Naive thymus-derived CD4-positive, alpha-beta T cell (primary cell): ENCODE measurements around the gene NFKB2. TPM values are rescaled to one million over a fixed set of nuclear protein-coding genes. Genes with fewer than 3 reads are reported as not detected.

Experiments used
- ATAC-seq: fragments of 150-1000 bp; cut with Tn5 transposase; 2 replicates; pipeline ENCODE4 v1.10.0; 2021; ENCODE audit warnings: mild to moderate bottlenecking, moderate library complexity
- CTCF ChIA-PET: fragments of 350-600 bp; sonication (Branson Sonifier 250); formaldehyde crosslinking; loops from one replicate; lab custom pipeline; 2021; ENCODE audit warnings: antibody characterized with exemption; lab: Charles Lee
- POLR2A ChIA-PET: fragments of 350-600 bp; sonication (Branson Sonifier 250); formaldehyde crosslinking; loops from one replicate; lab custom pipeline; 2021; ENCODE audit warnings: antibody characterized with exemption, inconsistent platforms; lab: Charles Lee
- DNase-seq, 9 donors: peaks; one replicate each; pipeline versions ENCODE4 v3.0.0 to v3.0.0-alpha.2; 2020 to 2022; ENCODE audit warnings: mixed read lengths in 1 of 9
- H3K27ac ChIP-seq: one replicate; pipeline ENCODE4 v1.7.0; 2013; ENCODE audit warnings: mild to moderate bottlenecking, low read depth, low read length, moderate library complexity
- H3K27me3 ChIP-seq, 2 donors: one replicate each; pipeline ENCODE4 v1.7.0; 2013; ENCODE audit warnings: low read length in 2 of 2, mild to moderate bottlenecking in 2 of 2, moderate library complexity in 2 of 2; ENCODE audit not compliant: control insufficient read depth in 2 of 2, insufficient read depth in 2 of 2
- H3K36me3 ChIP-seq, 3 experiments: 1 replicate in 2 of 3; 2 replicates in 1 of 3; pipeline ENCODE4 v1.7.0; 2013; ENCODE audit warnings: low read length in 3 of 3, mild to moderate bottlenecking in 3 of 3, moderate library complexity in 1 of 3; ENCODE audit not compliant: insufficient read depth in 3 of 3, control insufficient read depth in 2 of 3
- H3K4me1 ChIP-seq, 2 donors: one replicate each; pipeline ENCODE4 v1.7.0; 2013; ENCODE audit warnings: low read length in 2 of 2, mild to moderate bottlenecking in 2 of 2, moderate library complexity in 1 of 2; ENCODE audit not compliant: control insufficient read depth in 2 of 2, insufficient read depth in 2 of 2
- H3K4me3 ChIP-seq: 2 replicates; pipeline ENCODE4 v1.7.0; 2013; ENCODE audit warnings: mild to moderate bottlenecking, low read length
- H3K9me3 ChIP-seq, 3 experiments: 1 replicate in 2 of 3; 2 replicates in 1 of 3; pipeline ENCODE4 v1.7.0; 2013; ENCODE audit warnings: low read length in 3 of 3; ENCODE audit not compliant: control insufficient read depth in 2 of 3
- H3K27ac Mint-ChIP-seq, 9 donors: one replicate each; pipeline ENCODE4 v1.8.0; 2020 to 2022; ENCODE audit warnings: mixed read lengths in 9 of 9, mild to moderate bottlenecking in 8 of 9, moderate library complexity in 5 of 9, inconsistent platforms in 2 of 9
- H3K27me3 Mint-ChIP-seq, 5 donors: one replicate each; pipeline ENCODE4 v1.8.0; 2021 to 2022; ENCODE audit warnings: mixed read lengths in 5 of 5, mild to moderate bottlenecking in 1 of 5
- H3K36me3 Mint-ChIP-seq, 5 donors: one replicate each; pipeline ENCODE4 v1.8.0; 2020 to 2022; ENCODE audit warnings: mixed read lengths in 5 of 5, mild to moderate bottlenecking in 3 of 5, inconsistent platforms in 1 of 5
- H3K4me1 Mint-ChIP-seq, 7 donors: one replicate each; pipeline ENCODE4 v1.8.0; 2020 to 2022; ENCODE audit warnings: mixed read lengths in 7 of 7, mild to moderate bottlenecking in 3 of 7, inconsistent platforms in 1 of 7
- H3K4me3 Mint-ChIP-seq, 10 donors: one replicate each; pipeline ENCODE4 v1.8.0; 2020 to 2022; ENCODE audit warnings: mild to moderate bottlenecking in 10 of 10, mixed read lengths in 10 of 10, moderate library complexity in 6 of 10, inconsistent platforms in 2 of 10
- H3K9me3 Mint-ChIP-seq, 11 donors: one replicate each; pipeline ENCODE4 v1.8.0; 2020 to 2022; ENCODE audit warnings: mixed read lengths in 11 of 11, mild to moderate bottlenecking in 4 of 11, inconsistent platforms in 1 of 11, moderate library complexity in 1 of 11
- intact Hi-C, 2 donors: fragments of 100-400 bp; cut with micrococcal nuclease; formaldehyde crosslinking; loops; one replicate each; pipeline ENCODE4 v1.15.1; 2023
- polyA plus RNA-seq, 2 donors: library from polyadenylated mRNA; unstranded; fragments of 300-500 nt; fragmentation: Illumina TruSeq; gene quantifications; one replicate each; pipeline ENCODE4 v1.2.3, GENCODE V29; 2021
- total RNA-seq, 6 experiments: library from RNA in 5 of 6; stranded (reverse) in 5 of 6; gene quantifications; 1 replicate in 5 of 6; 2 replicates in 1 of 6; pipeline ENCODE4 v1.2.3 and lab custom pipeline; 2021 to 2026

The NFKB2 gene
- total and polyA plus RNA-seq, 7 experiments from 2014 or later: 8.7 to 271 (median 147) TPM

GRCh38 chr10:102420714-102421506 is 25.4 kb downstream of the NFKB2 start, which contains the start of gene FBXL15:
TSS of gene FBXL15 (plus strand) at chr10:102420836. CDS start at chr10:102421130, 294 bp downstream.
- no peaks in the 10 kb centered on the region for H3K9me3 ChIP-seq
- H3K36me3 ChIP-seq: peaks cover 0 to 21% (median 0%) of the 10 kb centered on the region in 3 experiments
- no peaks in the 10 kb centered on the region for H3K27me3 ChIP-seq
- peaks cover 0 to under 1% (median 0%) of the 10 kb centered on the region in 5 donors for H3K36me3 Mint-ChIP-seq
- peak; percentile 82 to 96 (median 90) for DNase-seq
- CTCF ChIA-PET: interaction anchor here (0.6 to 5.3 kb wide), 10 partner anchors 10 to 57 kb away, joined by 3 to 40 read pairs (median 6); partner anchors contain the start of genes CUEDC2 and NFKB2
- POLR2A ChIA-PET: interaction anchor here (0.6 to 6.3 kb wide), 12 partner anchors 10 to 312 kb away, joined by 3 to 133 read pairs (median 10); partner anchors contain the start of genes C10orf95, CUEDC2, GBF1 and NFKB2
- H3K27ac ChIP-seq: peak within 1 kb of the TSS; percentile 75
- H3K27me3 Mint-ChIP-seq: peaks cover 18 to 27% (median 20%) of the 10 kb centered on the region in 5 donors
- ATAC-seq: peak; percentile 86
- peak within 1 kb of the TSS; percentile 93 for H3K4me3 ChIP-seq
- H3K4me3 Mint-ChIP-seq: peak within 1 kb of the TSS; percentile 94 to 99 (median 98)
- peaks cover 26 to 33% of the 10 kb centered on the region in 2 donors for H3K4me1 ChIP-seq
- H3K9me3 Mint-ChIP-seq: peaks cover 0 to 9% (median 0%) of the 10 kb centered on the region in 11 donors
- H3K4me1 Mint-ChIP-seq: peaks cover 17 to 46% (median 37%) of the 10 kb centered on the region in 7 donors
- H3K27ac Mint-ChIP-seq: peak within 1 kb of the TSS; percentile 91 to 97 (median 95)
- intact Hi-C loops: loop anchor here (1.0 to 2.0 kb wide), 17 partner anchors 11 to 289 kb away; partner anchors contain the start of genes ACTR1A (in 2 of the 2), CUEDC2 (in 2 of the 2), NOLC1 (in 2 of the 2) and GBF1 (in 1 of the 2)

DNA sequence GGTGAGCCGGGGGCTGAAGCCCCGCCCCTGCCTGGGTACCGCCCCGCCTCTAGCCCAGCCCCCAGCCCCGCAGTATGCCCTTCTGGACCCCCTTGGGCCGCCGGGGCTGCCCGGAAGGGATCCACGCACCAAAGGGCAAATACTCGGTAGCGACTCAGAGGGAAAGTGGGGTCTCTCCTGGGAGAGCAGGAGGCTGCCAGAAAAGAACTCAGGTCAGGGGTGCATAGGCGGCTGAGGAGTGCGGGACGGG is 25.9 kb downstream of the NFKB2 start:
- H3K9me3 Mint-ChIP-seq: peaks cover 0 to 9% (median 0%) of the 10 kb centered on the region in 11 donors
- Histone ChIP-seq H3K4me1 (peaks cover 26 to 33% of the 10 kb centered on the region in 2 donors), H3K36me3 (peaks cover 0 to 22% (median 0%) of the 10 kb centered on the region in 3 experiments), H3K27ac (peak overlapping the region; percentile 75), H3K27me3 (no peaks in the 10 kb centered on the region), H3K4me3 (peak overlapping the region; percentile 93), H3K9me3 (no peaks in the 10 kb centered on the region)
- DNase-seq (peak in 1 of 9 donors; percentile 41), ATAC-seq (no peak)
- peaks cover 14 to 23% (median 16%) of the 10 kb centered on the region in 5 donors for H3K27me3 Mint-ChIP-seq
- peaks cover 0 to 5% (median 0%) of the 10 kb centered on the region in 5 donors for H3K36me3 Mint-ChIP-seq
- peak overlapping the region; percentile 94 to 99 (median 98) for H3K4me3 Mint-ChIP-seq
- intact Hi-C loops: loop anchor here (1.0 to 2.0 kb wide), 16 partner anchors 11 to 289 kb away; partner anchors contain the start of genes ACTR1A (in 2 of the 2), CUEDC2 (in 2 of the 2), NOLC1 (in 2 of the 2) and GBF1 (in 1 of the 2)
- H3K27ac Mint-ChIP-seq: peak overlapping the region in 8 of 9 donors; percentile 77 to 97 (median 94)
- POLR2A ChIA-PET: interaction anchor here (0.8 to 6.3 kb wide), 11 partner anchors 11 to 177 kb away, joined by 3 to 133 read pairs (median 10); partner anchors contain the start of genes C10orf95, CUEDC2, GBF1 and NFKB2
- CTCF ChIA-PET: interaction anchor here (1.3 to 5.3 kb wide), 7 partner anchors 10 to 40 kb away, joined by 4 to 40 read pairs (median 11); partner anchors contain the start of genes CUEDC2 and NFKB2
- peaks cover 17 to 46% (median 38%) of the 10 kb centered on the region in 7 donors for H3K4me1 Mint-ChIP-seq

DNA sequence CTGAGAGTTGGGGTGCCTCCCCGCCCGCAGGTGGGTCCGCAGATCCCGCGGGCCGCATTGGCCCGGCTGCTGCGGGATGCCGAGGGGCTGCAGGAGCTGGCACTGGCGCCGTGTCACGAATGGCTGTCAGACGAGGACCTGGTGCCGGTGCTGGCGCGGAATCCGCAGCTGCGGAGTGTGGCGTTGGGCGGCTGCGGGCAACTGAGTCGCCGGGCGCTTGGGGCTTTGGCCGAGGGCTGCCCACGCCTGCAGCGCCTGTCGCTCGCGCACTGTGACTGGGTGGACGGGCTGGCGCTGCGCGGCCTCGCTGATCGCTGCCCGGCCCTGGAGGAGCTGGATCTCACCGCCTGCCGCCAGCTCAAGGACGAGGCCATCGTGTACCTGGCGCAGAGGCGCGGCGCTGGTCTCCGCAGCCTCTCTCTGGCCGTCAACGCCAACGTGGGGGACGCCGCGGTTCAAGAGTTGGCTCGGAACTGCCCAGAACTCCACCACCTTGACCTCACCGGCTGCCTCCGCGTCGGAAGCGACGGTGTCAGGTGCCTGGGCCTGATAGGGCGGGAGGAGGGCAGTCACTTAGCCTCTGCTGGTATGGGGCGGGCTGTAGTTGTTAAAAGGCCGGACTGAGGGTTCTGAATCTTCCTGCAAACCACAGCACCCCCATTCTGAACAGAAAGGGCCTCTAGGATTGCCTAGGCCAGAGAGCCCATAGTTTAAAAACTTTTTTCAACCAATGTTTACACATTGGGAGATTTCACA is 26.4 kb downstream of the NFKB2 start:
- peaks cover 0 to 9% (median 0%) of the 10 kb centered on the region in 11 donors for H3K9me3 Mint-ChIP-seq
- H3K36me3 ChIP-seq: peaks cover 0 to 24% (median 0%) of the 10 kb centered on the region in 3 experiments
- ATAC-seq (no peak), DNase-seq (no peak)
- H3K36me3 Mint-ChIP-seq: peaks cover 0 to 7% (median 0%) of the 10 kb centered on the region in 5 donors
- H3K4me1 Mint-ChIP-seq: peaks cover 17 to 46% (median 38%) of the 10 kb centered on the region in 7 donors
- H3K27ac ChIP-seq: peak overlapping the region; percentile 75
- peaks cover 26 to 33% of the 10 kb centered on the region in 2 donors for H3K4me1 ChIP-seq
- ChIA-PET CTCF (interaction anchor here (1.0 to 5.3 kb wide), 12 partner anchors 10 to 83 kb away, joined by 3 to 40 read pairs (median 4); partner anchors contain the start of genes CUEDC2 and NFKB2), POLR2A (interaction anchor here (0.6 to 6.3 kb wide), 12 partner anchors 11 to 581 kb away, joined by 3 to 133 read pairs (median 10); partner anchors contain the start of genes C10orf95, CUEDC2, GBF1 and NFKB2)
- peak overlapping the region; percentile 94 to 99 (median 98) for H3K4me3 Mint-ChIP-seq
- intact Hi-C loops: loop anchor here (1.0 to 2.0 kb wide), 16 partner anchors 10 to 290 kb away; partner anchors contain the start of genes ACTR1A (in 2 of the 2), CUEDC2 (in 2 of the 2), NOLC1 (in 2 of the 2) and GBF1 (in 1 of the 2)
- H3K27me3 ChIP-seq: no peaks in the 10 kb centered on the region
- H3K4me3 ChIP-seq: peak overlapping the region; percentile 93
- peak overlapping the region; percentile 32 to 97 (median 77) for H3K27ac Mint-ChIP-seq
- peaks cover 12 to 23% (median 15%) of the 10 kb centered on the region in 5 donors for H3K27me3 Mint-ChIP-seq
- H3K9me3 ChIP-seq: no peaks in the 10 kb centered on the region

- Mint-ChIP-seq H3K36me3 (peaks cover 0 to 7% (median 0%) of the 10 kb centered on the region in 5 donors), H3K4me3 (peak overlapping the region; percentile 94 to 99 (median 98)), H3K9me3 (peaks cover 0 to 6% (median 0%) of the 10 kb centered on the region in 11 donors), H3K27ac (peak overlapping the region; percentile 15 to 94 (median 69)), H3K27me3 (peaks cover 7 to 17% (median 8%) of the 10 kb centered on the region in 5 donors), H3K4me1 (peaks cover 23 to 44% (median 40%) of the 10 kb centered on the region in 7 donors)
- ATAC-seq (peak; percentile 42), DNase-seq (peak in 2 of 9 donors; percentile 16 to 75)
- ChIA-PET CTCF (interaction anchor here (0.6 to 5.3 kb wide), 11 partner anchors 9 to 82 kb away, joined by 3 to 40 read pairs (median 4); partner anchors contain the start of genes CUEDC2 and NFKB2), POLR2A (interaction anchor here (0.6 to 6.3 kb wide), 9 partner anchors 11 to 582 kb away, joined by 3 to 133 read pairs (median 10); partner anchors contain the start of genes C10orf95, CUEDC2, GBF1 and NFKB2)
- H3K4me1 ChIP-seq: peaks cover 26 to 33% of the 10 kb centered on the region in 2 donors
- intact Hi-C loops: no loop called here
- H3K36me3 ChIP-seq: peaks cover 0 to 24% (median 0%) of the 10 kb centered on the region in 3 experiments
- H3K27ac ChIP-seq: peak overlapping the region; percentile 75
- no peaks in the 10 kb centered on the region for H3K27me3 ChIP-seq
- peak overlapping the region; percentile 93 for H3K4me3 ChIP-seq
- H3K9me3 ChIP-seq: no peaks in the 10 kb centered on the region
Measured at GRCh38 chr10:102422545-102423129, 27.1 kb downstream of the NFKB2 start.

DNA sequence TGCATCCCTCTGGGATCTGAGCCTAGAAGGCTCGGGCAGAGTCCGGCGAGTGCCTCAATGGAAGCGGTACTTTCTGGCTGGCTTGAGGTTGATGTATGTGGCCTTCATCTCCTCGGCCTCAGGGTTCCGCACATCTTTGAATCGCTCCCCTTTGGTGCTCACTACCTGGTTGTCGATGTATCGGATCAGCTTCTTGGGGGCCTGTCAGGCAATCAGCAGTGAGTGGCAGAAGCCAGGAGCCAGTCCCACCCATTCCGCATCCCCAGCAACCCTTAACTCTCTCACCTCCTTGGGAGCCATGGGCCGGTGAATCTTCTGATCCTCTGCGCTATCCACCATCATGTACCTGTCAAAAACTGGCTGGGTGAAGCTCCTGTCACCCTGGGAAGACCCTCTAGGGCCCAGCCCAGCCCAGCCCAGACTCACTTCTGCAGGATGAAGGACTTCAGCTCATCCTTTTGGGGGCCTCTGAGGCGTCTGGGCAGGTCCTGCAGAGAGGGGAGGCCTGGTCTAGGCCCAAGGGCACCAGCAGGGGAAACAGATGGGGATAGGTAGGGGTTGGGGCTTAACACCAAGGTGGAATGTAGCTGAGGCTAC is 28.0 kb downstream of the NFKB2 start:
- peaks cover 0 to 4% (median 0%) of the 10 kb centered on the region in 11 donors for H3K9me3 Mint-ChIP-seq
- Histone ChIP-seq H3K27me3 (no peaks in the 10 kb centered on the region), H3K36me3 (peaks cover 0 to 24% (median 0%) of the 10 kb centered on the region in 3 experiments), H3K27ac (no peak overlapping the region), H3K4me1 (peaks cover 26 to 33% of the 10 kb centered on the region in 2 donors), H3K9me3 (no peaks in the 10 kb centered on the region), H3K4me3 (no peak overlapping the region)
- peak overlapping the region in 2 of 9 donors; percentile 16 to 33 for H3K27ac Mint-ChIP-seq
- CTCF ChIA-PET: interaction anchor here (0.6 to 5.3 kb wide), 8 partner anchors 8 to 81 kb away, joined by 3 to 40 read pairs (median 4); partner anchors contain the start of genes CUEDC2 and NFKB2
- intact Hi-C loops: no loop called here
- no peak for ATAC-seq
- H3K36me3 Mint-ChIP-seq: peaks cover 0 to 7% (median 0%) of the 10 kb centered on the region in 5 donors
- peak overlapping the region in 9 of 10 donors; percentile 23 to 99 (median 73) for H3K4me3 Mint-ChIP-seq
- peak in 1 of 9 donors; percentile 3 for DNase-seq
- POLR2A ChIA-PET: interaction anchor here (0.8 to 6.3 kb wide), 7 partner anchors 10 to 48 kb away, joined by 3 to 133 read pairs (median 53); partner anchors contain the start of genes C10orf95, CUEDC2 and NFKB2
- peaks cover 20 to 45% (median 37%) of the 10 kb centered on the region in 7 donors for H3K4me1 Mint-ChIP-seq
- peaks cover 0 to 9% (median 0%) of the 10 kb centered on the region in 5 donors for H3K27me3 Mint-ChIP-seq
